Measurements from ENCODE around the gene ST8SIA4.

GRCh38 chr5:100842080-100842479 is 61.0 kb downstream of the ST8SIA4 start:
- no peak for TF ChIP-seq CTCF (conservative IDR thresholded peaks at IDR 0.05 in 1 of 2, IDR thresholded peaks at IDR 0.05 in 1 of 2; ENCODE audit: extremely low read depth in 1 of 2, insufficient read depth in 1 of 2, low read depth in 1 of 2, low read length in 2 of 2)
- TF ChIP-seq EZH2 (IDR thresholded peaks at IDR 0.05; ENCODE audit: borderline replicate concordance, low read length) = no peak
